ENCODE data around the gene SMKR1.

SMKR1 gene

GRCh38 chr7:129497156-129497555 is 5.2 kb upstream of the SMKR1 start:
- no peak for DNase-seq (ENCODE audit: low read depth, low spot score)
- no peak for TF ChIP-seq CTCF (IDR thresholded peaks at IDR 0.05; ENCODE audit: low read depth, low read length)
- no peak overlapping the region for H3K4me3 ChIP-seq (ENCODE audit: low read depth, low read length)
- in situ Hi-C loops (cut with HindIII; ENCODE audit: low sequenced_read_pairs): no loop called here

GRCh38 chr7:129498021-129498420 is 4.3 kb upstream of the SMKR1 start:
- no peak overlapping the region for H3K4me3 ChIP-seq (ENCODE audit: low read depth, low read length)
- in situ Hi-C loops (cut with HindIII; ENCODE audit: low sequenced_read_pairs): no loop called here
- no peak for TF ChIP-seq CTCF (IDR thresholded peaks at IDR 0.05; ENCODE audit: low read depth, low read length)
- DNase-seq (ENCODE audit: low read depth, low spot score): no peak

GRCh38 chr7:129499999-129500398 is 2.3 kb upstream of the SMKR1 start:
- in situ Hi-C loops (cut with HindIII; ENCODE audit: low sequenced_read_pairs): no loop called here
- DNase-seq (ENCODE audit: low read depth, low spot score): no peak
- no peak overlapping the region for H3K4me3 ChIP-seq (ENCODE audit: low read depth, low read length)
- TF ChIP-seq CTCF (IDR thresholded peaks at IDR 0.05; ENCODE audit: low read depth, low read length): no peak

GRCh38 chr7:129502708-129503685 is 666 bp downstream of the SMKR1 start:
- in situ Hi-C loops (cut with HindIII; ENCODE audit: low sequenced_read_pairs): no loop called here
- TF ChIP-seq CTCF (IDR thresholded peaks at IDR 0.05; ENCODE audit: low read depth, low read length): peak; percentile 9
- peak overlapping the region; percentile 39 for H3K4me3 ChIP-seq (ENCODE audit: low read depth, low read length)
- no peak for DNase-seq (ENCODE audit: low read depth, low spot score)

GRCh38 chr7:129503725-129504124 is 1.4 kb downstream of the SMKR1 start:
- H3K4me3 ChIP-seq (ENCODE audit: low read depth, low read length): no peak overlapping the region
- in situ Hi-C loops (cut with HindIII; ENCODE audit: low sequenced_read_pairs): no loop called here
- DNase-seq (ENCODE audit: low read depth, low spot score): no peak
- no peak for TF ChIP-seq CTCF (IDR thresholded peaks at IDR 0.05; ENCODE audit: low read depth, low read length)

GRCh38 chr7:129512192-129512591 is 9.9 kb downstream of the SMKR1 start:
- no peak for TF ChIP-seq CTCF (IDR thresholded peaks at IDR 0.05; ENCODE audit: low read depth, low read length)
- no peak for DNase-seq (ENCODE audit: low read depth, low spot score)
- in situ Hi-C loops (cut with HindIII; ENCODE audit: low sequenced_read_pairs): no loop called here
- no peak overlapping the region for H3K4me3 ChIP-seq (ENCODE audit: low read depth, low read length)
